ENCODE results near the gene CCDC6. TPM values are rescaled to one million over a fixed set of nuclear protein-coding genes. Genes with fewer than 3 reads are reported as not detected.
A peak's percentile ranks its signal among the peaks of the same experiment; 100 is the strongest.

CCDC6 gene
- total RNA-seq, 1 experiment from 2014 or later, result 50.9 TPM

GRCh38 chr10:59808896-59809643 lies 97.3 kb downstream of the CCDC6 start:
- H3K4me3 ChIP-seq (ENCODE audit: low read length), result no peak overlapping the region
- no peak overlapping the region for H2AFZ ChIP-seq (ENCODE audit: low read length)
- no peak overlapping the region for H3K27ac ChIP-seq (ENCODE audit: low read length)
- peaks cover 69% of the 10 kb centered on the region for H3K36me3 ChIP-seq (ENCODE audit: insufficient read depth, low read length)
- H3K27me3 ChIP-seq (ENCODE audit: low read length), result no peaks in the 10 kb centered on the region
- no peak overlapping the region for H3K4me2 ChIP-seq (ENCODE audit: low read depth, low read length, poor library complexity, severe bottlenecking)
- no peaks in the 10 kb centered on the region for H3K4me1 ChIP-seq (ENCODE audit: low read length)
- no peaks in the 10 kb centered on the region for H4K20me1 ChIP-seq (ENCODE audit: insufficient read depth, low read depth, low read length)
- no peaks in the 10 kb centered on the region for H3K9me2 ChIP-seq (replicated peaks; ENCODE audit: insufficient read depth, low read length)
- H3K9ac ChIP-seq (ENCODE audit: low read length), result no peak overlapping the region
- H3K9me3 ChIP-seq (ENCODE audit: low read length), result no peaks in the 10 kb centered on the region
- H3K79me2 ChIP-seq (ENCODE audit: low read length), result peaks cover 28% of the 10 kb centered on the region
- DNase-seq, result peak; percentile 87

GRCh38 chr10:59807629-59808620 lies 98.4 kb downstream of the CCDC6 start:
- Histone ChIP-seq H3K9ac (ENCODE audit: low read length) (no peak overlapping the region), H3K36me3 (ENCODE audit: insufficient read depth, low read length) (peaks cover 73% of the 10 kb centered on the region), H3K4me2 (ENCODE audit: low read depth, low read length, poor library complexity, severe bottlenecking) (no peak overlapping the region), H3K27me3 (ENCODE audit: low read length) (no peaks in the 10 kb centered on the region), H3K9me3 (ENCODE audit: low read length) (no peaks in the 10 kb centered on the region), H3K79me2 (ENCODE audit: low read length) (peaks cover 17% of the 10 kb centered on the region), H4K20me1 (ENCODE audit: insufficient read depth, low read depth, low read length) (no peaks in the 10 kb centered on the region), H3K4me1 (ENCODE audit: low read length) (no peaks in the 10 kb centered on the region), H3K9me2 (replicated peaks; ENCODE audit: insufficient read depth, low read length) (no peaks in the 10 kb centered on the region), H3K27ac (ENCODE audit: low read length) (no peak overlapping the region), H3K4me3 (ENCODE audit: low read length) (no peak overlapping the region), H2AFZ (ENCODE audit: low read length) (no peak overlapping the region)
- no peak for DNase-seq

GRCh38 chr10:59805014-59805413 lies 101.3 kb downstream of the CCDC6 start:
- Histone ChIP-seq H3K4me3 (ENCODE audit: low read length) (no peak overlapping the region), H3K27ac (ENCODE audit: low read length) (no peak overlapping the region), H3K4me2 (ENCODE audit: low read depth, low read length, poor library complexity, severe bottlenecking) (no peak overlapping the region), H3K9me3 (ENCODE audit: low read length) (no peaks in the 10 kb centered on the region), H3K9ac (ENCODE audit: low read length) (no peak overlapping the region), H4K20me1 (ENCODE audit: insufficient read depth, low read depth, low read length) (no peaks in the 10 kb centered on the region), H3K36me3 (ENCODE audit: insufficient read depth, low read length) (peaks cover 75% of the 10 kb centered on the region), H3K4me1 (ENCODE audit: low read length) (no peaks in the 10 kb centered on the region), H3K79me2 (ENCODE audit: low read length) (peaks cover 34% of the 10 kb centered on the region), H3K27me3 (ENCODE audit: low read length) (no peaks in the 10 kb centered on the region), H2AFZ (ENCODE audit: low read length) (no peak overlapping the region), H3K9me2 (replicated peaks; ENCODE audit: insufficient read depth, low read length) (no peaks in the 10 kb centered on the region)
- no peak for DNase-seq

- H3K9ac ChIP-seq (ENCODE audit: low read length), result no peak overlapping the region
- H3K9me3 ChIP-seq (ENCODE audit: low read length), result no peaks in the 10 kb centered on the region
- no peak overlapping the region for H3K27ac ChIP-seq (ENCODE audit: low read length)
- H4K20me1 ChIP-seq (ENCODE audit: insufficient read depth, low read depth, low read length), result no peaks in the 10 kb centered on the region
- H3K4me3 ChIP-seq (ENCODE audit: low read length), result no peak overlapping the region
- H3K79me2 ChIP-seq (ENCODE audit: low read length), result peaks cover 33% of the 10 kb centered on the region
- no peak overlapping the region for H3K4me2 ChIP-seq (ENCODE audit: low read depth, low read length, poor library complexity, severe bottlenecking)
- no peaks in the 10 kb centered on the region for H3K9me2 ChIP-seq (replicated peaks; ENCODE audit: insufficient read depth, low read length)
- no peaks in the 10 kb centered on the region for H3K27me3 ChIP-seq (ENCODE audit: low read length)
- no peaks in the 10 kb centered on the region for H3K4me1 ChIP-seq (ENCODE audit: low read length)
- peaks cover 71% of the 10 kb centered on the region for H3K36me3 ChIP-seq (ENCODE audit: insufficient read depth, low read length)
- DNase-seq, result no peak
- H2AFZ ChIP-seq (ENCODE audit: low read length), result no peak overlapping the region
Measured at GRCh38 chr10:59804220-59804619, 102.1 kb downstream of the CCDC6 start.

GRCh38 chr10:59803714-59804113 lies 102.6 kb downstream of the CCDC6 start:
- H3K4me2 ChIP-seq (ENCODE audit: low read depth, low read length, poor library complexity, severe bottlenecking), result no peak overlapping the region
- H2AFZ ChIP-seq (ENCODE audit: low read length), result no peak overlapping the region
- H3K4me1 ChIP-seq (ENCODE audit: low read length), result no peaks in the 10 kb centered on the region
- H3K27me3 ChIP-seq (ENCODE audit: low read length), result no peaks in the 10 kb centered on the region
- no peaks in the 10 kb centered on the region for H3K9me3 ChIP-seq (ENCODE audit: low read length)
- peaks cover 29% of the 10 kb centered on the region for H3K79me2 ChIP-seq (ENCODE audit: low read length)
- no peak overlapping the region for H3K27ac ChIP-seq (ENCODE audit: low read length)
- H3K36me3 ChIP-seq (ENCODE audit: insufficient read depth, low read length), result peaks cover 66% of the 10 kb centered on the region
- H3K9me2 ChIP-seq (replicated peaks; ENCODE audit: insufficient read depth, low read length), result no peaks in the 10 kb centered on the region
- DNase-seq, result no peak
- no peak overlapping the region for H3K9ac ChIP-seq (ENCODE audit: low read length)
- H3K4me3 ChIP-seq (ENCODE audit: low read length), result no peak overlapping the region
- H4K20me1 ChIP-seq (ENCODE audit: insufficient read depth, low read depth, low read length), result no peaks in the 10 kb centered on the region

GRCh38 chr10:59801171-59801570 lies 105.2 kb downstream of the CCDC6 start:
- Histone ChIP-seq H3K27ac (ENCODE audit: low read length) (no peak overlapping the region), H3K79me2 (ENCODE audit: low read length) (peaks cover 22% of the 10 kb centered on the region), H3K9me2 (replicated peaks; ENCODE audit: insufficient read depth, low read length) (no peaks in the 10 kb centered on the region), H3K9ac (ENCODE audit: low read length) (no peak overlapping the region), H3K27me3 (ENCODE audit: low read length) (no peaks in the 10 kb centered on the region), H3K36me3 (ENCODE audit: insufficient read depth, low read length) (peaks cover 60% of the 10 kb centered on the region), H3K4me3 (ENCODE audit: low read length) (no peak overlapping the region), H4K20me1 (ENCODE audit: insufficient read depth, low read depth, low read length) (no peaks in the 10 kb centered on the region), H3K4me1 (ENCODE audit: low read length) (no peaks in the 10 kb centered on the region), H3K4me2 (ENCODE audit: low read depth, low read length, poor library complexity, severe bottlenecking) (no peak overlapping the region), H3K9me3 (ENCODE audit: low read length) (no peaks in the 10 kb centered on the region), H2AFZ (ENCODE audit: low read length) (no peak overlapping the region)
- DNase-seq, result no peak

GRCh38 chr10:59799421-59799820 lies 106.9 kb downstream of the CCDC6 start:
- no peak for DNase-seq
- peaks cover 49% of the 10 kb centered on the region for H3K36me3 ChIP-seq (ENCODE audit: insufficient read depth, low read length)

GRCh38 chr10:59793919-59794318 lies 112.4 kb downstream of the CCDC6 start:
- no peak overlapping the region for H3K4me2 ChIP-seq (ENCODE audit: low read depth, low read length, poor library complexity, severe bottlenecking)
- H3K9ac ChIP-seq (ENCODE audit: low read length), result no peak overlapping the region
- H3K27me3 ChIP-seq (ENCODE audit: low read length), result no peaks in the 10 kb centered on the region
- no peaks in the 10 kb centered on the region for H3K9me2 ChIP-seq (replicated peaks; ENCODE audit: insufficient read depth, low read length)
- H3K4me1 ChIP-seq (ENCODE audit: low read length), result no peaks in the 10 kb centered on the region
- no peaks in the 10 kb centered on the region for H4K20me1 ChIP-seq (ENCODE audit: insufficient read depth, low read depth, low read length)
- no peak overlapping the region for H3K27ac ChIP-seq (ENCODE audit: low read length)
- H3K79me2 ChIP-seq (ENCODE audit: low read length), result peaks cover 6% of the 10 kb centered on the region; the same call in 1 of the 2 replicates
- H3K36me3 ChIP-seq (ENCODE audit: insufficient read depth, low read length), result peaks cover 51% of the 10 kb centered on the region
- H2AFZ ChIP-seq (ENCODE audit: low read length), result no peak overlapping the region
- no peak for DNase-seq
- H3K9me3 ChIP-seq (ENCODE audit: low read length), result no peaks in the 10 kb centered on the region
- no peak overlapping the region for H3K4me3 ChIP-seq (ENCODE audit: low read length)

More at GRCh38 chr10:59799421-59799820, 106.9 kb downstream of the CCDC6 start:
- Histone ChIP-seq H3K9me2 (replicated peaks; ENCODE audit: insufficient read depth, low read length) (no peaks in the 10 kb centered on the region), H3K4me2 (ENCODE audit: low read depth, low read length, poor library complexity, severe bottlenecking) (no peak overlapping the region), H3K27ac (ENCODE audit: low read length) (no peak overlapping the region), H3K27me3 (ENCODE audit: low read length) (no peaks in the 10 kb centered on the region), H3K9ac (ENCODE audit: low read length) (no peak overlapping the region), H4K20me1 (ENCODE audit: insufficient read depth, low read depth, low read length) (no peaks in the 10 kb centered on the region), H3K9me3 (ENCODE audit: low read length) (no peaks in the 10 kb centered on the region), H3K4me1 (ENCODE audit: low read length) (no peaks in the 10 kb centered on the region), H3K4me3 (ENCODE audit: low read length) (no peak overlapping the region), H2AFZ (ENCODE audit: low read length) (no peak overlapping the region), H3K79me2 (ENCODE audit: low read length) (peaks cover 24% of the 10 kb centered on the region)

Data from Karpas-422 (cell line).